ENCODE results near the gene ARMC12. TPM values are rescaled to one million over a fixed set of nuclear protein-coding genes. Genes with fewer than 3 reads are reported as not detected.

Gene ARMC12
- total and polyA plus RNA-seq, 2 of the 13 experiments (the other 11 are each of a cell fraction or from before 2014, with no cell fraction given): 1.3 TPM; not detected in 1

- peak; percentile 62; the same call in 1 of the 2 replicates for TF ChIP-seq ZNF646 (CRISPR knock-in tag; IDR thresholded peaks at IDR 0.05)
- TF ChIP-seq ZNF142 (CRISPR knock-in tag; IDR thresholded peaks at IDR 0.05): peak; percentile 99
- no peak for TF ChIP-seq HOXA7 (CRISPR knock-in tag; IDR thresholded peaks at IDR 0.05)
- no peak; the same call in 1 of the 2 replicates for TF ChIP-seq SP2 (CRISPR knock-in tag; IDR thresholded peaks at IDR 0.05)
- 0 out of 2 replicates have a peak, but pooled peaks have one; percentile 20 for TF ChIP-seq MAZ (IDR thresholded peaks at IDR 0.05; ENCODE audit: borderline replicate concordance, low read depth, low read length)
- TF ChIP-seq MAZ (CRISPR knock-in tag; IDR thresholded peaks at IDR 0.05; ENCODE audit: low read depth): no peak; the same call in 1 of the 2 replicates
- no peak for TF ChIP-seq MTERF4 (CRISPR knock-in tag; IDR thresholded peaks at IDR 0.05)
- TF ChIP-seq MEIS1 (CRISPR knock-in tag; IDR thresholded peaks at IDR 0.05; ENCODE audit: borderline replicate concordance): 0 out of 2 replicates have a peak, but pooled peaks have one; percentile 22
- no peak for TF ChIP-seq ZNF234 (CRISPR knock-in tag; conservative IDR thresholded peaks at IDR 0.05)
- no peak for TF ChIP-seq SMAD3 (CRISPR knock-in tag; IDR thresholded peaks at IDR 0.05)
- TF ChIP-seq MTF1 (CRISPR knock-in tag; IDR thresholded peaks at IDR 0.05): no peak
- no peak for TF ChIP-seq MLX (CRISPR knock-in tag; IDR thresholded peaks at IDR 0.05)
- peak; percentile 57; the same call in 1 of the 2 replicates for TF ChIP-seq POLR2G (IDR thresholded peaks at IDR 0.05; ENCODE audit: low read depth, low read length)
- no peak for TF ChIP-seq GTF3A (CRISPR knock-in tag; conservative IDR thresholded peaks at IDR 0.05)
- TF ChIP-seq RAD51 (IDR thresholded peaks at IDR 0.05; ENCODE audit: borderline replicate concordance): no peak
Measured at GRCh38 chr6:35727935-35728682, 8.7 kb upstream of the ARMC12 start (continued).

All from HepG2 (cell line).